ENCODE measurements around the gene PACRG.

PACRG gene

GRCh38 chr6:163348789-163349680 lies 621.3 kb downstream of the PACRG start:
- Histone ChIP-seq H3K27me3 (ENCODE audit: control insufficient read depth, insufficient read depth, low read length) (no peaks in the 10 kb centered on the region), H3K9ac (ENCODE audit: low read length) (no peak overlapping the region), H3K4me3 (ENCODE audit: low read length) (no peak overlapping the region), H3K4me1 (ENCODE audit: control insufficient read depth, insufficient read depth, low read length) (no peaks in the 10 kb centered on the region), H3K36me3 (ENCODE audit: control insufficient read depth, insufficient read depth, low read length) (no peaks in the 10 kb centered on the region), H3K9me3 (ENCODE audit: control insufficient read depth, low read length) (no peaks in the 10 kb centered on the region)

GRCh38 chr6:163349696-163350095 lies 621.9 kb downstream of the PACRG start:
- Histone ChIP-seq H3K9ac (ENCODE audit: low read length) (no peak overlapping the region), H3K4me1 (ENCODE audit: control insufficient read depth, insufficient read depth, low read length) (no peaks in the 10 kb centered on the region), H3K36me3 (ENCODE audit: control insufficient read depth, insufficient read depth, low read length) (no peaks in the 10 kb centered on the region), H3K27me3 (ENCODE audit: control insufficient read depth, insufficient read depth, low read length) (no peaks in the 10 kb centered on the region), H3K9me3 (ENCODE audit: control insufficient read depth, low read length) (no peaks in the 10 kb centered on the region), H3K4me3 (ENCODE audit: low read length) (no peak overlapping the region)

GRCh38 chr6:163351013-163351412 lies 623.2 kb downstream of the PACRG start:
- Histone ChIP-seq H3K9ac (ENCODE audit: low read length) (no peak overlapping the region), H3K4me3 (ENCODE audit: low read length) (no peak overlapping the region), H3K4me1 (ENCODE audit: control insufficient read depth, insufficient read depth, low read length) (no peaks in the 10 kb centered on the region), H3K9me3 (ENCODE audit: control insufficient read depth, low read length) (no peaks in the 10 kb centered on the region), H3K27me3 (ENCODE audit: control insufficient read depth, insufficient read depth, low read length) (no peaks in the 10 kb centered on the region), H3K36me3 (ENCODE audit: control insufficient read depth, insufficient read depth, low read length) (no peaks in the 10 kb centered on the region)

GRCh38 chr6:163352011-163352685 lies 624.4 kb downstream of the PACRG start:
- Histone ChIP-seq H3K4me3 (ENCODE audit: low read length) (no peak overlapping the region), H3K27me3 (ENCODE audit: control insufficient read depth, insufficient read depth, low read length) (no peaks in the 10 kb centered on the region), H3K9ac (ENCODE audit: low read length) (no peak overlapping the region), H3K9me3 (ENCODE audit: control insufficient read depth, low read length) (no peaks in the 10 kb centered on the region), H3K36me3 (ENCODE audit: control insufficient read depth, insufficient read depth, low read length) (no peaks in the 10 kb centered on the region), H3K4me1 (ENCODE audit: control insufficient read depth, insufficient read depth, low read length) (no peaks in the 10 kb centered on the region)

GRCh38 chr6:163352966-163353365 lies 625.2 kb downstream of the PACRG start:
- Histone ChIP-seq H3K27me3 (ENCODE audit: control insufficient read depth, insufficient read depth, low read length) (no peaks in the 10 kb centered on the region), H3K4me1 (ENCODE audit: control insufficient read depth, insufficient read depth, low read length) (no peaks in the 10 kb centered on the region), H3K4me3 (ENCODE audit: low read length) (no peak overlapping the region), H3K9me3 (ENCODE audit: control insufficient read depth, low read length) (no peaks in the 10 kb centered on the region), H3K36me3 (ENCODE audit: control insufficient read depth, insufficient read depth, low read length) (no peaks in the 10 kb centered on the region), H3K9ac (ENCODE audit: low read length) (no peak overlapping the region)

- Histone ChIP-seq H3K4me1 (ENCODE audit: control insufficient read depth, insufficient read depth, low read length) (no peaks in the 10 kb centered on the region), H3K9ac (ENCODE audit: low read length) (no peak overlapping the region), H3K27me3 (ENCODE audit: control insufficient read depth, insufficient read depth, low read length) (no peaks in the 10 kb centered on the region), H3K9me3 (ENCODE audit: control insufficient read depth, low read length) (no peaks in the 10 kb centered on the region), H3K4me3 (ENCODE audit: low read length) (no peak overlapping the region), H3K36me3 (ENCODE audit: control insufficient read depth, insufficient read depth, low read length) (no peaks in the 10 kb centered on the region)
Observed at GRCh38 chr6:163354085-163354484, 626.3 kb downstream of the PACRG start.

GRCh38 chr6:163354761-163355425 lies 627.1 kb downstream of the PACRG start:
- Histone ChIP-seq H3K4me1 (ENCODE audit: control insufficient read depth, insufficient read depth, low read length) (no peaks in the 10 kb centered on the region), H3K36me3 (ENCODE audit: control insufficient read depth, insufficient read depth, low read length) (no peaks in the 10 kb centered on the region), H3K4me3 (ENCODE audit: low read length) (no peak overlapping the region), H3K9ac (ENCODE audit: low read length) (no peak overlapping the region), H3K27me3 (ENCODE audit: control insufficient read depth, insufficient read depth, low read length) (no peaks in the 10 kb centered on the region), H3K9me3 (ENCODE audit: control insufficient read depth, low read length) (no peaks in the 10 kb centered on the region)

- Histone ChIP-seq H3K4me1 (ENCODE audit: control insufficient read depth, insufficient read depth, low read length) (no peaks in the 10 kb centered on the region), H3K36me3 (ENCODE audit: control insufficient read depth, insufficient read depth, low read length) (no peaks in the 10 kb centered on the region), H3K4me3 (ENCODE audit: low read length) (no peak overlapping the region), H3K9me3 (ENCODE audit: control insufficient read depth, low read length) (no peaks in the 10 kb centered on the region), H3K9ac (ENCODE audit: low read length) (no peak overlapping the region), H3K27me3 (ENCODE audit: control insufficient read depth, insufficient read depth, low read length) (no peaks in the 10 kb centered on the region)
Observed at GRCh38 chr6:163355426-163355991, 627.7 kb downstream of the PACRG start.

GRCh38 chr6:163356324-163356723 lies 628.5 kb downstream of the PACRG start:
- Histone ChIP-seq H3K4me3 (ENCODE audit: low read length) (no peak overlapping the region), H3K9ac (ENCODE audit: low read length) (no peak overlapping the region), H3K4me1 (ENCODE audit: control insufficient read depth, insufficient read depth, low read length) (no peaks in the 10 kb centered on the region)

GRCh38 chr6:163356743-163357142 lies 629.0 kb downstream of the PACRG start:
- Histone ChIP-seq H3K27me3 (ENCODE audit: control insufficient read depth, insufficient read depth, low read length) (no peaks in the 10 kb centered on the region), H3K4me3 (ENCODE audit: low read length) (no peak overlapping the region), H3K36me3 (ENCODE audit: control insufficient read depth, insufficient read depth, low read length) (no peaks in the 10 kb centered on the region), H3K9ac (ENCODE audit: low read length) (no peak overlapping the region), H3K9me3 (ENCODE audit: control insufficient read depth, low read length) (no peaks in the 10 kb centered on the region), H3K4me1 (ENCODE audit: control insufficient read depth, insufficient read depth, low read length) (no peaks in the 10 kb centered on the region)

More at GRCh38 chr6:163356324-163356723, 628.5 kb downstream of the PACRG start:
- Histone ChIP-seq H3K27me3 (ENCODE audit: control insufficient read depth, insufficient read depth, low read length) (no peaks in the 10 kb centered on the region), H3K9me3 (ENCODE audit: control insufficient read depth, low read length) (no peaks in the 10 kb centered on the region), H3K36me3 (ENCODE audit: control insufficient read depth, insufficient read depth, low read length) (no peaks in the 10 kb centered on the region)

GRCh38 chr6:163364641-163365040 lies 636.9 kb downstream of the PACRG start:
- Histone ChIP-seq H3K9ac (ENCODE audit: low read length) (no peak overlapping the region), H3K36me3 (ENCODE audit: control insufficient read depth, insufficient read depth, low read length) (no peaks in the 10 kb centered on the region), H3K4me3 (ENCODE audit: low read length) (no peak overlapping the region), H3K27me3 (ENCODE audit: control insufficient read depth, insufficient read depth, low read length) (no peaks in the 10 kb centered on the region), H3K4me1 (ENCODE audit: control insufficient read depth, insufficient read depth, low read length) (no peaks in the 10 kb centered on the region), H3K9me3 (ENCODE audit: control insufficient read depth, low read length) (no peaks in the 10 kb centered on the region)
